Mucosa of gallbladder (tissue), 1 donor: ENCODE data around the gene KRTAP4-8. TPM values are rescaled to one million over a fixed set of nuclear protein-coding genes. Genes with fewer than 3 reads are reported as not detected.
"Not testable (repeated sequence)": the region's sequence is repeated elsewhere in the genome, so short reads cannot be mapped to it uniquely, and the experiment has no call there.

Source experiments
- DNase-seq: peaks from one replicate; pipeline ENCODE4 v3.0.0-alpha.2; 2020; ENCODE audit warnings: low spot score
- total RNA-seq: library from RNA; stranded (reverse); gene quantifications from one replicate; pipeline ENCODE4 v1.2.1, GENCODE V29; 2021
- donor health status: DM: no; HTN: no; CAD: no.

Gene KRTAP4-8
- total RNA-seq = not detected

- no peak for DNase-seq
Observed at GRCh38 chr17:41098042-41098441, at the start of gene KRTAP4-8. Gene KRTAP4-8 (minus strand): TSS chr17:41098142. CDS start chr17:41098084, 58 bp downstream.

- no peak for DNase-seq
Observed at GRCh38 chr17:41145261-41145660, 47.3 kb upstream of the KRTAP4-8 start.

GRCh38 chr17:41144846-41145245, 46.9 kb upstream of the KRTAP4-8 start:
- DNase-seq = no peak

GRCh38 chr17:41141361-41141760, 43.4 kb upstream of the KRTAP4-8 start:
- DNase-seq = no peak

GRCh38 chr17:41140360-41141131, 42.6 kb upstream of the KRTAP4-8 start, which contains the start of gene KRTAP4-6:
Gene KRTAP4-6 (minus strand): TSS chr17:41140544. CDS start chr17:41140487, 57 bp downstream.
- no peak for DNase-seq

GRCh38 chr17:41139865-41140264, 41.9 kb upstream of the KRTAP4-8 start:
- DNase-seq = not testable (repeated sequence)

- DNase-seq = no peak
Observed at GRCh38 chr17:41133880-41134735, 36.2 kb upstream of the KRTAP4-8 start.

- no peak for DNase-seq
Observed at GRCh38 chr17:41131979-41132378, 34.0 kb upstream of the KRTAP4-8 start.

GRCh38 chr17:41127371-41127770, 29.4 kb upstream of the KRTAP4-8 start:
- DNase-seq = no peak

- no peak for DNase-seq
Observed at GRCh38 chr17:41126412-41126811, 28.5 kb upstream of the KRTAP4-8 start.

- DNase-seq = no peak
Observed at GRCh38 chr17:41125064-41125463, 27.1 kb upstream of the KRTAP4-8 start.

- DNase-seq = not testable (repeated sequence)
Observed at GRCh38 chr17:41123991-41124371, 26.0 kb upstream of the KRTAP4-8 start, which contains the start of gene KRTAP4-12. Gene KRTAP4-12 (minus strand): TSS chr17:41124182. CDS start chr17:41124122, 60 bp downstream.

- not testable (repeated sequence) for DNase-seq
Observed at GRCh38 chr17:41123292-41123990, 25.5 kb upstream of the KRTAP4-8 start.

- no peak for DNase-seq
Observed at GRCh38 chr17:41121742-41122141, 23.8 kb upstream of the KRTAP4-8 start.

GRCh38 chr17:41119696-41120690, 22.1 kb upstream of the KRTAP4-8 start:
- not testable (repeated sequence) for DNase-seq

- DNase-seq = no peak
Observed at GRCh38 chr17:41118721-41119120, 20.8 kb upstream of the KRTAP4-8 start.

- DNase-seq = not testable (repeated sequence)
Observed at GRCh38 chr17:41117846-41118386, 20.0 kb upstream of the KRTAP4-8 start, which contains the start of gene KRTAP4-11. Gene KRTAP4-11 (minus strand): TSS chr17:41118373. CDS start chr17:41118315, 58 bp downstream.

- no peak for DNase-seq
Observed at GRCh38 chr17:41116297-41116696, 18.4 kb upstream of the KRTAP4-8 start.

GRCh38 chr17:41111151-41111885, 13.4 kb upstream of the KRTAP4-8 start:
- DNase-seq = no peak
